K562 (cell line): Measurements from ENCODE around the gene RACK1. TPM values are rescaled to one million over a fixed set of nuclear protein-coding genes. Genes with fewer than 3 reads are reported as not detected.

Experiments used
- DACH1 ChIP-seq: fragments of 450-650 bp; IDR thresholded peaks from 2 replicates; pipeline ENCODE4 v1.6.1; 2018; ENCODE audit not compliant: partially characterized antibody
- FOXJ2 ChIP-seq: fragments of 200-800 bp; sonication (Bioruptor generic); IDR thresholded peaks from 2 replicates; pipeline ENCODE4 v1.6.1; 2016; ENCODE audit warnings: missing genetic modification characterization, missing compliant biosample characterization
- GABPA ChIP-seq: fragments of 200-800 bp; sonication (Bioruptor generic); conservative IDR thresholded peaks from 2 replicates; pipeline ENCODE4 v1.6.1; 2016; ENCODE audit warnings: low read depth, missing genetic modification characterization, missing compliant biosample characterization
- MYBL2 ChIP-seq, 2 experiments: fragments of 450-650 bp in 1 of 2; sonication (generic) in 1 of 2; formaldehyde crosslinking in 1 of 2; IDR thresholded peaks; 2 replicates each; pipeline versions ENCODE4 v1.6.1 to v1.8.1; 2017 to 2022; ENCODE audit warnings: borderline replicate concordance in 1 of 2, inconsistent platforms in 1 of 2, low read depth in 1 of 2, mild to moderate bottlenecking in 1 of 2, missing genetic modification reagents in 1 of 2, moderate library complexity in 1 of 2
- NFE2L1 ChIP-seq: fragments of 450-650 bp; IDR thresholded peaks from 2 replicates; pipeline ENCODE4 v1.6.1; 2016; ENCODE audit warnings: missing genetic modification characterization, low read depth, mild to moderate bottlenecking, missing compliant biosample characterization, moderate library complexity, borderline replicate concordance
- NFYB ChIP-seq: IDR thresholded peaks from 2 replicates; pipeline ENCODE4 v1.6.1; 2011; ENCODE audit warnings: mild to moderate bottlenecking, moderate library complexity; ENCODE audit not compliant: insufficient read length; ENCODE audit errors: extremely low read depth
- PCBP2 ChIP-seq: fragments of 200-400 bp; formaldehyde crosslinking; IDR thresholded peaks from 2 replicates; pipeline ENCODE4 v1.6.1; 2018; ENCODE audit warnings: low read length, low read depth, mild to moderate bottlenecking, moderate library complexity; ENCODE audit not compliant: poor library complexity, severe bottlenecking
- POLR2AphosphoS5 ChIP-seq: IDR thresholded peaks from 2 replicates; pipeline ENCODE4 v1.6.1; 2011; ENCODE audit warnings: mild to moderate bottlenecking, low read depth, low read length, moderate library complexity; ENCODE audit not compliant: control insufficient read depth, insufficient read depth
- RBM39 ChIP-seq: fragments of 200-400 bp; formaldehyde crosslinking; optimal IDR thresholded peaks from 2 replicates; pipeline ENCODE3; 2018; ENCODE audit warnings: low read depth, low read length
- SAFB2 ChIP-seq: fragments of 200-400 bp; formaldehyde crosslinking; IDR thresholded peaks from 2 replicates; pipeline ENCODE4 v1.6.1; 2018; ENCODE audit warnings: borderline replicate concordance, low read length, low read depth, moderate library complexity; ENCODE audit not compliant: severe bottlenecking
- SETDB1 ChIP-seq: IDR thresholded peaks from one replicate; pipeline ENCODE4 v1.6.1; 2012; ENCODE audit warnings: low read length, control low read depth, inconsistent platforms
- TCF7 ChIP-seq: sonication (generic); IDR thresholded peaks from 2 replicates; pipeline ENCODE4 v1.6.1; 2016; ENCODE audit warnings: antibody characterized with exemption, borderline replicate concordance
- TFAM ChIP-seq: fragments of 250-450 bp; sonication (Bioruptor Pico); conservative IDR thresholded peaks from 2 replicates; pipeline ENCODE4 v1.5.0; 2021; ENCODE audit warnings: mild to moderate bottlenecking, moderate library complexity
- THRAP3 ChIP-seq: fragments of 450-650 bp; IDR thresholded peaks from 2 replicates; pipeline ENCODE4 v1.6.1; 2016; ENCODE audit warnings: mild to moderate bottlenecking, inconsistent platforms, borderline replicate concordance
- ZNF224 ChIP-seq: sonication (generic); formaldehyde crosslinking; IDR thresholded peaks from 2 replicates; pipeline ENCODE4 v1.8.0; 2022; ENCODE audit warnings: mild to moderate bottlenecking, missing genetic modification reagents
- ZNF589 ChIP-seq: fragments of 200-800 bp; sonication (Bioruptor generic); IDR thresholded peaks from 2 replicates; pipeline ENCODE4 v1.6.1; 2016; ENCODE audit warnings: low read depth, missing genetic modification characterization, missing compliant biosample characterization
- ZNF75A ChIP-seq: fragments of 450-650 bp; formaldehyde crosslinking; IDR thresholded peaks from 2 replicates; pipeline ENCODE4 v1.4.0; 2020; ENCODE audit warnings: mild to moderate bottlenecking
- ZZZ3 ChIP-seq: fragments of 450-650 bp; IDR thresholded peaks from 2 replicates; pipeline ENCODE4 v1.6.1; 2016; ENCODE audit warnings: antibody characterized with exemption, mild to moderate bottlenecking, moderate library complexity
- polyA plus RNA-seq, 8 experiments: library from polyadenylated mRNA; depleted of rRNA in 4 of 8; stranded (reverse) in 5 of 8; unstranded in 3 of 8; fragments of >200 nt; fragmentation: Nextera tagmentation in 2 of 8; fragmentation: Illumina TruSeq in 1 of 8; extraction: Ambion mirVana in 2 of 8; extraction: Trizol in 1 of 8; gene quantifications; 2 replicates each; pipeline versions ENCODE4 v1.2.1 to v1.2.3, GENCODE V29; 2011 to 2014; ENCODE audit warnings: inconsistent platforms in 1 of 8, missing spikeins in 1 of 8
- total RNA-seq, 7 experiments: library from RNA; depleted of rRNA in 6 of 7; stranded (reverse); fragments of >200 nt in 6 of 7; fragmentation: Illumina TruSeq in 2 of 7; extraction: Trizol in 2 of 7; gene quantifications; 2 replicates each; pipeline versions ENCODE4 v1.2.1 to v1.2.3, GENCODE V29; 2011 to 2021; ENCODE audit warnings: low replicate concordance in 1 of 7
- TF ChIP-seq, protein P1 (sequence below): fragments of 450-650 bp; formaldehyde crosslinking; IDR thresholded peaks from 2 replicates; pipeline ENCODE4 v1.4.0; 2020; ENCODE audit warnings: mild to moderate bottlenecking, moderate library complexity
- TF ChIP-seq, protein P2 (sequence below): fragments of 250-450 bp; sonication (Bioruptor Pico); IDR thresholded peaks from 2 replicates; pipeline ENCODE4 v1.8.0; 2022; ENCODE audit warnings: moderate library complexity, mild to moderate bottlenecking, inconsistent platforms

The RACK1 gene
- total and polyA plus RNA-seq, 9 of the 15 experiments (the other 6 are each of a cell fraction or from before 2014, with no cell fraction given): 2,303 to 5,311 (median 3,833) TPM

DNA sequence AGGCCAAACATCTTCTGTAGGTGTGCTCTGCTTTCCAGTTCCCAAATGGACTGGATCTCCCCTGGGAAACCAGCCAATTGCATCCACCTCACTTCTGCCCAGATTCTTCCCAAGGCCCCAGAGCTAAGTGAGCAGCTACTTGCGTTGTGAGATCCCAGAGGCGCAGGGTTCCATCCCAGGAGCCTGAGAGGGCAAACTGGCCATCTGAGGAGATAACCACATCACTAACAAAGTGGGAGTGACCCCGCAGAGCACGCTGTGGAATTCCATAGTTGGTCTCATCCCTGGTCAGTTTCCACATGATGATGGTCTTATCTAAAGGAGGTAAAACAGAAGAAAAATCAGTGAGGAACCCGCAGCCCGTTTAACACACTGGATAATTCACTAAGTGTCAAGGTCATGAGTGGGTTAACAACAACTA is 1.7 kb downstream of the RACK1 start (continued):
- no peak for TF ChIP-seq NFE2L1
- no peak for TF ChIP-seq DACH1
- no peak for TF ChIP-seq FOXJ2 (tag)
- TF ChIP-seq SAFB2: no peak
- TF ChIP-seq GABPA (tag): no peak
- TF ChIP-seq ZNF75A (CRISPR knock-in tag): no peak
- TF ChIP-seq ZNF589 (CRISPR knock-in tag): no peak
- TF ChIP-seq, protein P1, sequence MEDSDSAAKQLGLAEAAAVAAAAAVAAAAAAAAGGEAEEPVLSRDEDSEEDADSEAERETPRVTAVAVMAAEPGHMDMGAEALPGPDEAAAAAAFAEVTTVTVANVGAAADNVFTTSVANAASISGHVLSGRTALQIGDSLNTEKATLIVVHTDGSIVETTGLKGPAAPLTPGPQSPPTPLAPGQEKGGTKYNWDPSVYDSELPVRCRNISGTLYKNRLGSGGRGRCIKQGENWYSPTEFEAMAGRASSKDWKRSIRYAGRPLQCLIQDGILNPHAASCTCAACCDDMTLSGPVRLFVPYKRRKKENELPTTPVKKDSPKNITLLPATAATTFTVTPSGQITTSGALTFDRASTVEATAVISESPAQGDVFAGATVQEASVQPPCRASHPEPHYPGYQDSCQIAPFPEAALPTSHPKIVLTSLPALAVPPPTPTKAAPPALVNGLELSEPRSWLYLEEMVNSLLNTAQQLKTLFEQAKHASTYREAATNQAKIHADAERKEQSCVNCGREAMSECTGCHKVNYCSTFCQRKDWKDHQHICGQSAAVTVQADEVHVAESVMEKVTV (CRISPR knock-in tag): no peak
- TF ChIP-seq TCF7: no peak
- TF ChIP-seq POLR2AphosphoS5: no peak
- TF ChIP-seq, protein P2, sequence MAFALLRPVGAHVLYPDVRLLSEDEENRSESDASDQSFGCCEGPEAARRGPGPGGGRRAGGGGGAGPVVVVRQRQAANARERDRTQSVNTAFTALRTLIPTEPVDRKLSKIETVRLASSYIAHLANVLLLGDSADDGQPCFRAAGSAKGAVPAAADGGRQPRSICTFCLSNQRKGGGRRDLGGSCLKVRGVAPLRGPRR (CRISPR knock-in tag): no peak
- no peak for TF ChIP-seq SETDB1
- no peak for TF ChIP-seq ZZZ3
- no peak for TF ChIP-seq NFYB
- TF ChIP-seq THRAP3: no peak
- peak; percentile 92 for TF ChIP-seq RBM39
- no peak for TF ChIP-seq ZNF224 (CRISPR knock-in tag)
- TF ChIP-seq MYBL2 (IDR thresholded peaks at IDR 0.05; ENCODE audit: low read depth): no peak
- TF ChIP-seq MYBL2 (CRISPR knock-in tag; IDR thresholded peaks at IDR 0.05; ENCODE audit: borderline replicate concordance): no peak
- TF ChIP-seq PCBP2: no peak
- TF ChIP-seq TFAM (CRISPR knock-in tag): no peak
